HEK293 (cell line): ENCODE data around the gene GALNT2.

Experiments
- CTCF ChIP-seq: fragments of 450-650 bp; formaldehyde crosslinking; IDR thresholded peaks from 2 replicates; pipeline ENCODE4 v1.5.1; 2016; ENCODE audit warnings: missing biosample characterization, missing genetic modification characterization
- KLF16 ChIP-seq: fragments of 450-650 bp; formaldehyde crosslinking; IDR thresholded peaks from 2 replicates; pipeline ENCODE4 v1.5.1; 2017; ENCODE audit warnings: missing biosample characterization, missing genetic modification characterization
- ZBTB7A ChIP-seq: fragments of 450-650 bp; formaldehyde crosslinking; IDR thresholded peaks from 2 replicates; pipeline ENCODE4 v1.5.1; 2016; ENCODE audit warnings: low read depth, missing biosample characterization, missing genetic modification characterization
- ZEB2 ChIP-seq: fragments of 450-650 bp; formaldehyde crosslinking; IDR thresholded peaks from 2 replicates; pipeline ENCODE4 v1.5.1; 2016; ENCODE audit warnings: missing biosample characterization, missing genetic modification characterization
- ZNF112 ChIP-seq: fragments of 450-650 bp; formaldehyde crosslinking; IDR thresholded peaks from 2 replicates; pipeline ENCODE4 v1.5.0; 2017; ENCODE audit warnings: missing biosample characterization, missing genetic modification characterization
- ZNF24 ChIP-seq: fragments of 450-650 bp; formaldehyde crosslinking; IDR thresholded peaks from 2 replicates; pipeline ENCODE4 v1.5.1; 2016; ENCODE audit warnings: missing biosample characterization, missing genetic modification characterization
- ZNF274 ChIP-seq, 2 experiments: fragments of 200-500 bp in 1 of 2; fragments of 450-650 bp in 1 of 2; sonication (Bioruptor generic) in 1 of 2; formaldehyde crosslinking in 1 of 2; IDR thresholded peaks; 2 replicates each; pipeline versions ENCODE4 v1.5.1 to v1.6.1; 2014 to 2016; ENCODE audit warnings: borderline replicate concordance in 1 of 2, inconsistent platforms in 1 of 2, low read length in 1 of 2, missing biosample characterization in 1 of 2, missing genetic modification characterization in 1 of 2
- ZNF561 ChIP-seq: fragments of 450-650 bp; IDR thresholded peaks from 2 replicates; pipeline ENCODE4 v1.5.1; 2018; ENCODE audit warnings: missing biosample characterization, missing genetic modification characterization, borderline replicate concordance
- ZSCAN30 ChIP-seq: fragments of 450-650 bp; IDR thresholded peaks from 2 replicates; pipeline ENCODE4 v1.5.1; 2018; ENCODE audit warnings: missing biosample characterization, mild to moderate bottlenecking, missing genetic modification characterization, moderate library complexity
- ZSCAN5A ChIP-seq: fragments of 450-650 bp; formaldehyde crosslinking; IDR thresholded peaks from 2 replicates; pipeline ENCODE4 v1.5.1; 2016; ENCODE audit warnings: missing biosample characterization, missing genetic modification characterization

GRCh38 chr1:230316864-230317745, 250.1 kb downstream of the GALNT2 start:
- TF ChIP-seq ZNF24 (tag by site-specific recombination) (no peak), ZEB2 (no peak), ZNF112 (tag by site-specific recombination) (no peak), CTCF (tag by site-specific recombination) (no peak), ZSCAN5A (tag by site-specific recombination) (no peak), ZSCAN30 (tag by site-specific recombination) (no peak), ZNF561 (tag by site-specific recombination) (no peak), KLF16 (tag by site-specific recombination) (no peak), ZBTB7A (no peak), ZNF274 (IDR thresholded peaks at IDR 0.05; ENCODE audit: low read length) (no peak), ZNF274 (tag by site-specific recombination; IDR thresholded peaks at IDR 0.05; ENCODE audit: borderline replicate concordance) (no peak)
